ENCODE results near the gene MORN4. TPM values are rescaled to one million over a fixed set of nuclear protein-coding genes. Genes with fewer than 3 reads are reported as not detected.

MORN4 gene
- total RNA-seq, 2 experiments from 2014 or later: 2.4 to 5.4 TPM

DNA sequence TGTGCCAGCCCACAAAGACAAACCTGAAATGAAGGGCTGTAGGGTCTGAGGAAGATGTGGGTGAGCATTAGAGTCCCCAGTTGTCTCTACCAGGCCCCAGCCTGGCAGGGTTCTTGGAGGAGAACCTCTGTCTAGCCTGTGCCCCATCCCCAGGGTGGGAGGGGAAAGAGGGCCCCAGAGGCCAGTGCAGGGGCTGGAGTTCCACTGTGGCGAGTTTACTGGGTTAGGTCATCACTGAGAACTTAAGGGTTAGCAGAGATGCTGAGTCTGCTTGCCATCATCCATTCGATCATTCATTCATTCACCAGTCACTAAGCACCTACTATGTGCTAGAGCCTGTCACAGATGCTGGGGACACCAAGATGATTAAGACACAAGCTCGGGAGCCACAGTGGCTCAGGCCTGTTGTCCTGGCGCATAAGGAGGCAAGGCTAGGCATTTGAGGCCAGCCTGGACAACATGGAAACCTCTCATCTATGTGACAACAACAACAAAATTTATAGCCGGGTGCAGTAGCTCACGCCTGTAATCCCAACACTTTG lies 58.1 kb downstream of the MORN4 start:
- Histone ChIP-seq H3K4me2 (ENCODE audit: low read length) (no peak overlapping the region), H3K36me3 (ENCODE audit: insufficient read depth, low read length) (no peaks in the 10 kb centered on the region), H2AFZ (ENCODE audit: low read length) (no peak overlapping the region), H3K79me2 (ENCODE audit: insufficient read depth, low read depth, low read length) (no peaks in the 10 kb centered on the region), H3K9me3 (ENCODE audit: low read length) (no peaks in the 10 kb centered on the region), H3K4me3 (ENCODE audit: low read depth, low read length, poor library complexity, severe bottlenecking) (no peak overlapping the region), H3K4me1 (ENCODE audit: insufficient read depth, low read length, poor library complexity, severe bottlenecking) (no peaks in the 10 kb centered on the region), H3K27ac (ENCODE audit: low read depth, low read length, poor library complexity, severe bottlenecking) (no peak overlapping the region), H3K9me2 (ENCODE audit: insufficient read depth, low read length) (no peaks in the 10 kb centered on the region), H4K20me1 (ENCODE audit: insufficient read depth, low read length) (no peaks in the 10 kb centered on the region)
- ChIA-PET CTCF (ENCODE audit: unreplicated experiment) (no interaction called here), POLR2A (interaction anchor here (1.0 kb wide), 1 partner anchor 22 kb away, joined by 3 read pairs; no protein-coding TSS in a partner anchor)
- TF ChIP-seq, protein P1, sequence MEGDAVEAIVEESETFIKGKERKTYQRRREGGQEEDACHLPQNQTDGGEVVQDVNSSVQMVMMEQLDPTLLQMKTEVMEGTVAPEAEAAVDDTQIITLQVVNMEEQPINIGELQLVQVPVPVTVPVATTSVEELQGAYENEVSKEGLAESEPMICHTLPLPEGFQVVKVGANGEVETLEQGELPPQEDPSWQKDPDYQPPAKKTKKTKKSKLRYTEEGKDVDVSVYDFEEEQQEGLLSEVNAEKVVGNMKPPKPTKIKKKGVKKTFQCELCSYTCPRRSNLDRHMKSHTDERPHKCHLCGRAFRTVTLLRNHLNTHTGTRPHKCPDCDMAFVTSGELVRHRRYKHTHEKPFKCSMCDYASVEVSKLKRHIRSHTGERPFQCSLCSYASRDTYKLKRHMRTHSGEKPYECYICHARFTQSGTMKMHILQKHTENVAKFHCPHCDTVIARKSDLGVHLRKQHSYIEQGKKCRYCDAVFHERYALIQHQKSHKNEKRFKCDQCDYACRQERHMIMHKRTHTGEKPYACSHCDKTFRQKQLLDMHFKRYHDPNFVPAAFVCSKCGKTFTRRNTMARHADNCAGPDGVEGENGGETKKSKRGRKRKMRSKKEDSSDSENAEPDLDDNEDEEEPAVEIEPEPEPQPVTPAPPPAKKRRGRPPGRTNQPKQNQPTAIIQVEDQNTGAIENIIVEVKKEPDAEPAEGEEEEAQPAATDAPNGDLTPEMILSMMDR (conservative IDR thresholded peaks at IDR 0.05; ENCODE audit: low read length): no peak
- no peak for TF ChIP-seq EZH2phosphoT487 (IDR thresholded peaks at IDR 0.05; ENCODE audit: borderline replicate concordance, low read depth, low read length)
- intact Hi-C loops (cut with micrococcal nuclease; ENCODE audit: unreplicated experiment): no loop called here
- no peak for DNase-seq (ENCODE audit: low spot score)
- no TSS peak for BruUV-seq (replicated peaks)

DNA sequence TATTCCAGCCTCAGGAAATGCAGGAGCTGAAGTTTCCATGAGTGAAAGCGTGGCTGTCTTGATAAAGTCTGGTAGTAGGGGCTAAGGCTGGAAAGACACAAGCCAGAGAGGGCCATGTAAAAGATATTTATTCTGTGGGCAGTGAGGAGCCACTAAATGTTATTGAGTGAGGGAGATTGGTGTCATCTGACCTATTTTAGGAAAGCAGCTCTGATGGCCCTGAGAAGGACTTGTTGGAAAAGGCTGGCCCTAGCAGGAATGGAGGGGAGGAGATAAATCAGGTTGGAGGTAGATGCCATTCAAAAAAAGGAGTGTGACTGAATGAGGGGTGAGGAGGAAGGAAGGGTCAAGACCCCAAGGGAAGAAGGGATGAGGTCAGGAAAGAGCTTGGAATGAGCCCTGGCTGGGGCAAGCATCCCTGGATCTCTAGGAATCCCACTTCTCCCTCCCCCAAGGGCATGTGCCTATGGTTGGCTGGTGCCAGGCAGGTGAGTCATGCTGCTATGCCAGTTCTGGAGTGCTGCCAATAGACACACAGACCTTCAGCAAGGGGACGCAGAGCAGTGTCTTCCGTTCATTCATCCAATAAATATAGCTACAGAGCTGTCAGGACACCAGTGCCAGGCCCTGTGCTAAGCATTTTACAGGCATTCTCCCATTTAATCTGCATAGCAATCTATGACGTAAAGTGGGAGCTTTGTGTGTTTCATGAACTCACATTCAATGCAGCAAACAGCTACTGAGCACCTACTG lies 58.8 kb downstream of the MORN4 start:
- POLR2A ChIA-PET: no interaction called here
- no peaks in the 10 kb centered on the region for H3K9me2 ChIP-seq (ENCODE audit: insufficient read depth, low read length)
- no peak overlapping the region for H3K4me3 ChIP-seq (ENCODE audit: low read depth, low read length, poor library complexity, severe bottlenecking)
- no TSS peak for BruUV-seq (replicated peaks)
- CTCF ChIA-PET (ENCODE audit: unreplicated experiment): no interaction called here
- no peak overlapping the region for H3K27ac ChIP-seq (ENCODE audit: low read depth, low read length, poor library complexity, severe bottlenecking)
- no peaks in the 10 kb centered on the region for H3K4me1 ChIP-seq (ENCODE audit: insufficient read depth, low read length, poor library complexity, severe bottlenecking)
- no peaks in the 10 kb centered on the region for H4K20me1 ChIP-seq (ENCODE audit: insufficient read depth, low read length)
- H3K36me3 ChIP-seq (ENCODE audit: insufficient read depth, low read length): no peaks in the 10 kb centered on the region
- no peak for DNase-seq (ENCODE audit: low spot score)
- no peaks in the 10 kb centered on the region for H3K9me3 ChIP-seq (ENCODE audit: low read length)
- intact Hi-C loops (cut with micrococcal nuclease; ENCODE audit: unreplicated experiment): loop anchor here (5.0 kb wide), 1 partner anchor 158 kb away; no protein-coding TSS in a partner anchor
- no peaks in the 10 kb centered on the region for H3K79me2 ChIP-seq (ENCODE audit: insufficient read depth, low read depth, low read length)
- H2AFZ ChIP-seq (ENCODE audit: low read length): no peak overlapping the region
- TF ChIP-seq, protein P1 (conservative IDR thresholded peaks at IDR 0.05; ENCODE audit: low read length): no peak
- H3K4me2 ChIP-seq (ENCODE audit: low read length): no peak overlapping the region

- Histone ChIP-seq H3K79me2 (ENCODE audit: insufficient read depth, low read depth, low read length) (no peaks in the 10 kb centered on the region), H2AFZ (ENCODE audit: low read length) (no peak overlapping the region), H3K36me3 (ENCODE audit: insufficient read depth, low read length) (no peaks in the 10 kb centered on the region), H3K4me1 (ENCODE audit: insufficient read depth, low read length, poor library complexity, severe bottlenecking) (no peaks in the 10 kb centered on the region), H3K4me3 (ENCODE audit: low read depth, low read length, poor library complexity, severe bottlenecking) (no peak overlapping the region), H3K4me2 (ENCODE audit: low read length) (no peak overlapping the region), H3K9me2 (ENCODE audit: insufficient read depth, low read length) (no peaks in the 10 kb centered on the region), H3K9me3 (ENCODE audit: low read length) (no peaks in the 10 kb centered on the region), H3K27ac (ENCODE audit: low read depth, low read length, poor library complexity, severe bottlenecking) (no peak overlapping the region), H4K20me1 (ENCODE audit: insufficient read depth, low read length) (no peaks in the 10 kb centered on the region)
- CTCF ChIA-PET (ENCODE audit: unreplicated experiment): no interaction called here
- no peak for DNase-seq (ENCODE audit: low spot score)
- TF ChIP-seq EZH2phosphoT487 (IDR thresholded peaks at IDR 0.05; ENCODE audit: borderline replicate concordance, low read depth, low read length): no peak
- TF ChIP-seq, protein P1 (conservative IDR thresholded peaks at IDR 0.05; ENCODE audit: low read length): no peak
- intact Hi-C loops (cut with micrococcal nuclease; ENCODE audit: unreplicated experiment): loop anchor here (5.0 kb wide), 1 partner anchor 159 kb away; no protein-coding TSS in a partner anchor
- BruUV-seq (replicated peaks): no TSS peak
- POLR2A ChIA-PET: no interaction called here
Measured at GRCh38 chr10:97573672-97574071, 59.6 kb downstream of the MORN4 start.
